ENCODE data around the gene SHPK. TPM values are rescaled to one million over a fixed set of nuclear protein-coding genes. Genes with fewer than 3 reads are reported as not detected.

The SHPK gene
- total RNA-seq, 1 experiment from 2014 or later = 19.6 TPM

DNA sequence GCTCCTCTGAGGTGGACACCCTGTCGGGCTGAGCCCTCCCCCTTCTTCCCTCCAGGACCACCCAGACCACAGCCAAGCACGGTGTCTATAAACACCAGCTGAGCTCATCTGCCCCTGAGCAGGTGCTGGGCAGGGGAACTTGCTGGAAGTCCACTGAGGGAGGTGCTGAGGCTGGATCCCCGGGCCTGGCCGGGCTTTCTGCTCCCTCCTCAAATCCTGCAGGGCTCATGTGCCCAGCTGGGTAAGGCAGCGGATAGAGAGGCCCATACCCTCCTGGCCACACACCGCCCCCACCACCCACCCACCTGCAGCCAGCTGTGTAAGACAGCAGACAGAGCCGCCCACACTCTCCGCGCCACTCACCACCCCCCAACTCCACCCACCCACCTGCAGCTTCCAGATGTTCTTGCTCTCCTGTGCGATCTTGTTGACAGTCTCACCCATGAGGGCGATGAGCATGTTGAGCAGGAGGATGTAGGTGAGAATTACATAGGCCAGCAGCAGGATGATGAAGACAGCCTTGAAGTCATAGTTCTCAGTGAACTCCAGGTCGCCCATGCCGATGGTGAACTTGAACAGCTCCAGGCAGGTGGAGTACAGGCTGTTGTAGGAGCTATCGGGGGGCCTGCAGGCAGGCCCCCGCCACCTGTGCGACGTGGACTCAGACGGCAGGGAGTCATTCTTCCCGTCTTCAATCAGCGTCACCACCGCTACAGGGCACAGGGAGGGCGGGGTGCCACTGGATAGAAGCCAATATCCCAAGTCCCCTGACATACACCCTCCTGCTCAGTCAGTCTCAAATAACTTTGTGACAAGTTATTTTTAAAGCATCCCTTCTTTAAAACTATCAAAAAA is 62.6 kb downstream of the SHPK start:
- ChIA-PET RAD21 (ENCODE audit: low non-redundant PET in 1 of 2, low total read pairs in 2 of 2, uncharacterized antibody in 2 of 2, unreplicated experiment in 2 of 2) (interaction anchor here in 1 of 2 experiments (0.6 kb wide), 1 partner anchor 1118 kb away, joined by 3 read pairs; no protein-coding TSS in a partner anchor), POLR2A (no interaction called here), CTCF (no interaction called here)
- Histone ChIP-seq H2AFZ (ENCODE audit: low read depth, low read length, poor library complexity, severe bottlenecking) (no peak overlapping the region), H3K36me3 (ENCODE audit: control insufficient read depth in 1 of 2, insufficient read depth in 2 of 2, low read length in 2 of 2) (peaks cover 3 to 5% of the 10 kb centered on the region in 2 experiments; a peak in 2 of 4 replicates), H3K4me2 (ENCODE audit: low read length) (no peak overlapping the region), H3K9me2 (ENCODE audit: insufficient read depth) (no peaks in the 10 kb centered on the region), H4K20me1 (ENCODE audit: insufficient read depth) (no peaks in the 10 kb centered on the region), H3K27me3 (ENCODE audit: insufficient read depth, low read length) (no peaks in the 10 kb centered on the region), H3K27ac (ENCODE audit: low read depth, low read length) (no peak overlapping the region), H3K9me3 (ENCODE audit: control insufficient read depth in 1 of 2, insufficient read depth in 1 of 2, low read depth in 1 of 2, low read length in 2 of 2) (no peaks in the 10 kb centered on the region), H3K4me3 (replicated peaks in 1 of 2; ENCODE audit: low read depth in 1 of 2, low read length in 2 of 2) (no peak overlapping the region), H3K79me2 (ENCODE audit: insufficient read depth, low read length) (no peaks in the 10 kb centered on the region), H3K4me1 (ENCODE audit: control insufficient read depth in 1 of 2, insufficient read depth in 2 of 2, low read length in 2 of 2) (no peaks in the 10 kb centered on the region), H3K9ac (ENCODE audit: low read length) (no peak overlapping the region)
- intact Hi-C loops (cut with micrococcal nuclease) = no loop called here
- TF ChIP-seq SRF (IDR thresholded peaks at IDR 0.05; ENCODE audit: low read depth) (no peak), ZNF274 (IDR thresholded peaks at IDR 0.05; ENCODE audit: low read depth, low read length) (no peak), POLR2AphosphoS5 (IDR thresholded peaks at IDR 0.05; ENCODE audit: low read depth, low read length) (no peak), POLR2A (IDR thresholded peaks at IDR 0.05; ENCODE audit: borderline replicate concordance, extremely low read depth, insufficient read depth, insufficient read length) (no peak), JUND (IDR thresholded peaks at IDR 0.05) (no peak), CBX3 (IDR thresholded peaks at IDR 0.05; ENCODE audit: low read depth) (no peak), EZH2phosphoT487 (IDR thresholded peaks at IDR 0.05; ENCODE audit: borderline replicate concordance) (no peak), ZBTB33 (IDR thresholded peaks at IDR 0.05; ENCODE audit: extremely low read depth, insufficient replicate concordance, low read length) (no peak), RAD21 (IDR thresholded peaks at IDR 0.05; ENCODE audit: low read depth) (no peak), ZFX (IDR thresholded peaks at IDR 0.05) (no peak), FOSL1 (IDR thresholded peaks at IDR 0.05; ENCODE audit: low read depth) (no peak), SP1 (IDR thresholded peaks at IDR 0.05; ENCODE audit: low read depth) (no peak), EGR1 (IDR thresholded peaks at IDR 0.05; ENCODE audit: low read depth) (no peak), CTCF (IDR thresholded peaks at IDR 0.05 in 2 of 3, conservative IDR thresholded peaks at IDR 0.05 in 1 of 3; ENCODE audit: borderline replicate concordance in 1 of 3, insufficient read depth in 1 of 3, low read depth in 2 of 3, low read length in 2 of 3) (no peak), SIN3A (IDR thresholded peaks at IDR 0.05; ENCODE audit: low read depth) (no peak), CEBPB (IDR thresholded peaks at IDR 0.05; ENCODE audit: low read depth) (no peak), EZH2 (IDR thresholded peaks at IDR 0.05) (no peak), REST (IDR thresholded peaks at IDR 0.05; ENCODE audit: low read depth) (no peak), ELF1 (IDR thresholded peaks at IDR 0.05; ENCODE audit: borderline replicate concordance, low read depth) (no peak)
- TF ChIP-seq, protein P1, sequence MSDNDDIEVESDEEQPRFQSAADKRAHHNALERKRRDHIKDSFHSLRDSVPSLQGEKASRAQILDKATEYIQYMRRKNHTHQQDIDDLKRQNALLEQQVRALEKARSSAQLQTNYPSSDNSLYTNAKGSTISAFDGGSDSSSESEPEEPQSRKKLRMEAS (IDR thresholded peaks at IDR 0.05) = no peak
- DNase-seq (ENCODE audit: low read depth, low spot score) (no peak), ATAC-seq (no peak)
- no TSS peak for BruUV-seq (replicated peaks)

Data from HCT116 (cell line).